GM08714 (cell line): ENCODE measurements around the gene POU4F1.
"Not testable (repeated sequence)": the region's sequence is repeated elsewhere in the genome, so short reads cannot be mapped to it uniquely, and the experiment has no call there.

Source experiments
- H3K4me3 ChIP-seq: fragments of 200-500 bp; sonication (Bioruptor generic); 2 replicates; pipeline ENCODE4 v1.5.1; 2014; ENCODE audit warnings: mild to moderate bottlenecking, low read length, inconsistent platforms
- ZNF274 ChIP-seq: IDR thresholded peaks from 2 replicates; pipeline ENCODE4 v1.6.1; 2012; ENCODE audit warnings: mild to moderate bottlenecking, low read depth, low read length

POU4F1 gene, protein sequence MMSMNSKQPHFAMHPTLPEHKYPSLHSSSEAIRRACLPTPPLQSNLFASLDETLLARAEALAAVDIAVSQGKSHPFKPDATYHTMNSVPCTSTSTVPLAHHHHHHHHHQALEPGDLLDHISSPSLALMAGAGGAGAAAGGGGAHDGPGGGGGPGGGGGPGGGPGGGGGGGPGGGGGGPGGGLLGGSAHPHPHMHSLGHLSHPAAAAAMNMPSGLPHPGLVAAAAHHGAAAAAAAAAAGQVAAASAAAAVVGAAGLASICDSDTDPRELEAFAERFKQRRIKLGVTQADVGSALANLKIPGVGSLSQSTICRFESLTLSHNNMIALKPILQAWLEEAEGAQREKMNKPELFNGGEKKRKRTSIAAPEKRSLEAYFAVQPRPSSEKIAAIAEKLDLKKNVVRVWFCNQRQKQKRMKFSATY

DNA sequence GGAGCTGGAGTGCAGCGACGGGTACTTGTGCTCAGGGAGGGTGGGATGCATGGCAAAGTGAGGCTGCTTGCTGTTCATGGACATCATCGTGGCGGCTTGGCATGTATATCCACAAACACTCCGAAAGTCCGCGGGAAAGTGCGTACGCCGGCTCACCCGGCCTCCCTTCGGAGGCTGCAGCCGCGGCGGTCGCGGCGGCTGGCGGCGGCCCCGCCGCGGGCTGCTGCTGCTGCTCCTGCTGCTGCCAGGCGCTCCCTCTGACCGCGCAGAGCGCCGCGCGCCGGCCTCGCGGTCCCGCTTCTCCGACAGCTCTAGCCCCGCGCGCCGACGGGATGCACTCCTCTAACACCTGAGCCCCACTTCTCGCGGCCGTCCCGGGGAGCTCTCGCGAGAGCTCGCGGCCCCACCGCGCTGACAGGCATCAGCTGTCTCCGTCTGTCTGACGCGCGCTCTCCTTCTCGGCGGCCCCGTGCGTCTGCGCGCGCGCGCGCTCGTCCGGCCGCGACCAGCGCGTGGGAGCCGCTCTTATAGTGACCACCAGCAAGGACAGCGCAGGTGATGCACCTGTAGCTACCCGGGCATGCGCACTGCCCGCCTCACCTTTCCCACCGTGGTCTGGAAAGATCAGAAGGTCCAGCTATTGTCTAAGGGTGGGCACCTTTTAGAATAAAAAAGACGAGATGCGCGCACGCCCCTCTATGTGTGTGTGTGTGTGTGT lies at the start of gene POU4F1:
Gene POU4F1, minus strand, starts transcription at position 313 of the 718 bp plus-strand sequence. Its CDS starts 226 bp downstream, at position 87.
- TF ChIP-seq ZNF274: no peak
- H3K4me3 ChIP-seq: peak within 1 kb of the TSS; percentile 59

DNA sequence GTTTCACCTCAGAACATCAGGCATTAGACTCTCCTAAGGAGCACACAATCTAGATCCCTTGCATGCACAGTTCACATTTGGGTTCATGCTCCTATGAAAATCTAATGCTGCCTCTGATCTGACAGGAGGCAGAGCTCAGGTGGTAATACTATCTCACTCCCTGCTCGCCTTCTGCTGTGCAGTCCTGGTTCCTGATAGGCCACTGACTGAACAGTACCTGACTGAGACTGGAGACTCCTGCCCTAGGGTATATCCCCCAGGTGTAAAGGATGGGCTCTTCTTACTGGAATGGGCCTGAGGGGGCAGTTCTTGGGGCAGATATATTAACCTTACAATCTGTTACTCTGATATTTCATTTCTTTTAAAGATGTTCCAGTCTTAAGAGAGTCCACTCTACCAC lies 49.3 kb upstream of the POU4F1 start:
- no peak for TF ChIP-seq ZNF274
- H3K4me3 ChIP-seq: no peak overlapping the region

DNA sequence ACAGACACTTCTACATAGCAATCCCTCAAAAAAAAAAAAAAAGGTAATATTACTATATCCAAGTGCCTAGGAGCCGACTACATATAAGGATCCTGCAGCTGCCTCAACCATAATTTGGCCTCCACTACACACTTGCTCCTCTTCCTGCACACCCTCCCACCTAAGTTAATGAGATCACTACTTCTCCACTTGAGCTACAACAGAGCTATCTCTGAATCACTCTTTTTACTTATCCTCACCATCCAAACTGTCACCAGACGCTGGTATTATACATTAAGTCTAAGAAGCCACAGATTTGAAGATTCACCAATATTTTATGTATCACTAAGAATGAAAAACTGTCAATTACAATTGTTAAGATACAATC lies 47.3 kb upstream of the POU4F1 start:
- TF ChIP-seq ZNF274: no peak
- H3K4me3 ChIP-seq: no peak overlapping the region

DNA sequence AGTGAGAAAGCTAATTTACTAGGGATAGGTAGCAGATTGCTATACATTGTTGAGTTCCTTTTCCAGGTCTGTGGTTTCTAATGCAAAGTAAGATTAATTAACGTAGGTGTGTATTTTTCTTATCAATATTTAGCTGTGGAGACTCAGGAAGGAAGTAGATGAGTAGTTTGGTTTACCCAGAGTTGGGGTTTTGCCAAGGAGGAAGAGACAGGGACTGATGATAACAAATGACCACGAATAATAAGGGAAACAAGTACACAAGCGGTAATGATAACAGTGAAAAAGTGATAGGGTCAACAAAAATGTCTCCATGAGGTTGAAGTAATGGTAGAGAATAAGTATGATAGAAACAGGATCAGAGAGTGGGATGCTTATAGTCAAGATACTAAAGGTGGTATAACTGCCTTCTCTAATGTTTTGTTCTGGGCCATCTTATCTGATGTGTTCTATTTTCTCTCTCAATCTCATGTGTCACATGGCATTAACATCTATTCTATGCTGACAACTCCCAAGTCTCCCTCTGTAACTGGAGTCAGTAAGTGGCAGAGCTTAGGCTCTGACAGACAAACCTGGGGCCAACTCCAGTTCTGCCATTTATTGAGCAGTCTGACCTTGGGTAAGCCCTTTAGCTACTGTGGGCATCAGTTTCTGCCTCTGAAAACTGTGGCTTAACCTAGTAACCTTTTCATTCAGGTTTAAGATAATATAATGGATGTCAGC lies 46.8 kb upstream of the POU4F1 start:
- no peak for TF ChIP-seq ZNF274
- no peak overlapping the region for H3K4me3 ChIP-seq

DNA sequence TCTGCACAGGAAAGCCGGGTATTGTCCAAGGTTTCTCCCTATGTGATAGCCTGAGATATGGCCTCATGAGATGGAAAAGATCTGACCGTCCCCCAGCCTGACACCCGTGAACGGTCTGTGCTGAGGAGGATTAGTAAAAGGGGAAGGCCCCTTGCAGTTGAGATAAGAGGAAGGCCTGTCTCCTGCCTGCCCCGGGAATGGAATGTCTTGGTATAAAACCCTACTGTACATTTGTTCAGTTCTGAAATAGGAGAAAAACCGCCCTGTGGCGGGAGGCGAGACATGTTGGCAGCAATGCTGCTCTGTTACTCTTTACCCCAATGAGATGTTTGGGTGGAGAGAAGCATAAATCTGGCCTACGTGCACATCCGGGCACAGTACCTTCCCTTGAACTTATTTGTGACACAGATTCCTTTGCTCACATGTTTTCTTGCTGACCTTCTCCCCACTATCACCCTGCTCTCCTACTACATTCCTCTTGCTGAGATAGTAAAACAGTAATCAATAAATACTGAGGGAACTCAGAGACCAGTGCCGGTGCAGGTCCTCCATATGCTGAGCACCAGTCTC lies 43.8 kb upstream of the POU4F1 start:
- not testable (repeated sequence) for H3K4me3 ChIP-seq

DNA sequence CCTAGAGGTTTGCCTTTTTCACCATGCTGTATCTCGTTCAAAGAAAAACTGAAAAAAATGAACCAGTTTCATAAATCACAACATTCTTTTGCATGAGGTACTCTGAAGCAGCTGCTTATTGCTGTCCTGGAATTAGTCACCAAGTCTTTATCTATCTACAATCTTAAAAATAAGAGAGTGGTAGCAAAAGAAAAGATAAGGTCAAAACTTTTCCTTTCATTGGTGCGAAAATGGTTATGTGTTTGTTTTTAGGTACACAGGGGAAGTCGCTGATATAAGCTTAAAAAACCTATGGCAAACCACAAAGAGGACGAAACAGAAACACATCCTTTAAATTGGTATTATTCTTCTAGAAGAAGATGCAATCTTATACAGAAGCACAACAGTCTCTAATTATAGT lies 34.9 kb upstream of the POU4F1 start:
- no peak overlapping the region for H3K4me3 ChIP-seq
- no peak for TF ChIP-seq ZNF274

DNA sequence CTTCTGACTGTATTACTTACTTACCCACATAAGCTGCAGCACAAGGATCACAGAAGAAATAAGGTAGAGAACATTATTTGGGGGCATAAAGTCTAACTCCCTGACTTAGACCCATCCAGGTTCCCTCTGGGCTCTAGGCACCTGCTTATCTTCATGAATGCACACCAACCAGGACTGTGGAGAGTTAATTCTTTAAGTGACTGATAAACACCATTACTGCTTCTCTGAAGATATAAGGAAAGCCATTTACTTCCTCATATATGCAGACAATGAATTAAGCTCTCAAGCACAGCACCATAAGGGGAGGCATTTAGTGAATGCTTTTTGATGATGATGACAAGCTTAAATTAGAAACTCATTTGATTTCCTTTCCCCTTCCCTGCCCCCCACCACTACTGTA lies 33.1 kb upstream of the POU4F1 start:
- H3K4me3 ChIP-seq: no peak overlapping the region
- TF ChIP-seq ZNF274: no peak

DNA sequence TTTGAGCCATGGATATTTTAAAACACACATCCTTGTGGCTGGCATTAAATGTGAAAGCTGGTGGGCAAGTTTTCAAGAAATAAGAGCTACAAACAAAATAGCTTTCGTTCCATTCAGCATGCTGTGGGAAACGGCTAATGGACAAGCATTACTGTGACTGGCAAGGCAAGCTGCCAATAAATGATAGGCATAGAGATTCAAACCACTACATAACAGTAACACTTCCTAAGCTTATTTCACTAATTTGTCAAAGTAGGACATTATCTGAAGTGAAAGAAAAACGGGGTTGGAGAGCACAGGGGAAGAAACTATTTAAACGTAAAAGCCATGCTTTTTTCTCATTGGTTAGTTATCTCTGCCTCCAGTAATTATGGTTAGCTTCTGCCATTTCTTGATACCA lies 29.6 kb upstream of the POU4F1 start:
- H3K4me3 ChIP-seq: no peak overlapping the region
- TF ChIP-seq ZNF274: no peak

DNA sequence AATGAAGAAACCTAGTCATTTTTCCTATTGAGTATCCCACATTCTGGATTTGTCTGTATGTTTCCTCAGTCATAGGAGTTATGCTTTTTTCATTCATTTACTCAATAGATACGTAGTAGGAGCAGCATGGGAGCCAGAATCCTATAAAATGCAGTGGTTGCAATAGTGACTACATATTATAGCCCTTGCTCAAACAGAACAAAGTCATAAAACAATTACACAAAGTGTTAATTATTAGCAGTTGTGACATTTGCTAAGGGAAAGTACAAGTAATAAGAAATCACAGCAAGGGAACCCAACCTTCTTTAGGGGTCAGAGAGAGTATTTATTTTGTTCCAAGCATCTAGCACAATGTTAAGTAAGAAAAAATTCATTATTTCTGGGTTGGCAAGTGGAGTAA lies 27.7 kb upstream of the POU4F1 start:
- TF ChIP-seq ZNF274: no peak
- H3K4me3 ChIP-seq: no peak overlapping the region

DNA sequence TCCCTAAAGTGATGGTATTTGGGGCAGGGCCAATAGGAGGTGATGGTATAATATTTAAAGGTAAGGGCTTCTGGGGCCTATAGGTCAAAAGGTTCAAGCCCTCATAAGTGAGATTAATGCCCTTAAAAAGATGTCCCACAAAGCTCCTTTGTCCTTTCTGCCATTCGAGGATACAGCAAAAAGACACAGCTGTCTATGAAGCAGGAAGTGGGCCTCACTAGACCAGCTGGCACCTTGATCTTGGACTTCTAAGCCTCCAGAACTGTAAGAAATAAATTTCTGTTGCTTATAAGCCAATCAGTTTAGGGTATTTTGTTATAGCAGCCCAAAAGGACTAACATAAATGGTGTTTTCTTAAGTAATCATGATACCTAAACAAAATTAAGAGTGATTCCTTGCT lies 27.2 kb upstream of the POU4F1 start:
- no peak for TF ChIP-seq ZNF274
- H3K4me3 ChIP-seq: no peak overlapping the region

DNA sequence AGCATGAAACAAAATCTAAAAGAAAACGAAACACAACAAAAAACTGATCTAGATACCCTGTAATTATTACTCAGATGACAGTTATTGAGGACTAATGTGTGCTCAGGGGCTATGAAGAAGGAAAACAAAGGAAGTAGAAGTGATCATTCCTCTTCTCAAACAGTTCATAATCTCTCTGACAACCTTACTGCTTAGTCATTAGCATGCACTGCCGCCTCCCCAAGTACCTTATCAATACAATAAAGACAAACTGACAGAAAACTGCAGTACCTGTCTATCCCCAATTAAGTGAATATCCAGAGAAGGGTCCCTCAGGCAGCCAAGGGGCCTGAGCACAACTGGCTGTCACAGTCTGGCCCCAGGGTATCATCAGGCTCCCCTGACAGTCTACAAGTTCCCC lies 22.0 kb upstream of the POU4F1 start:
- no peak for TF ChIP-seq ZNF274
- H3K4me3 ChIP-seq: no peak overlapping the region

DNA sequence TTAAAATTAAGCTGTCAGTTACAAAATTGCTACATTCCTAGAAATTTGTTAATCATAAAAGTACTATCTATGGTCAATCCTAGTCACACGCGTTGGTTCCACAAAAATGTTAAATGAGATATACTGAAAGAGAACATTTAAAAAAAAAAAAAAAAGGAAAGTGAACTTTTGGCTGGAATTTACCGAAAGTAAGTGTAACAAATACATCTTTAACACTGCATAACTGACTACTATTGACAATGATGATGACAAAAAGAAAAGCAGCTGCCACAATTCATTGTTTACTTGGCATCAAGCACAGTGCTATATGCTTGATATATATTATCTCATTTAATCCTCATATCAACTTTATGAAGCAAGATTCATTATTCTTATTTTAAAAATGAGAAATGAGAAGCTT lies 19.8 kb upstream of the POU4F1 start:
- no peak for TF ChIP-seq ZNF274
- H3K4me3 ChIP-seq: no peak overlapping the region

DNA sequence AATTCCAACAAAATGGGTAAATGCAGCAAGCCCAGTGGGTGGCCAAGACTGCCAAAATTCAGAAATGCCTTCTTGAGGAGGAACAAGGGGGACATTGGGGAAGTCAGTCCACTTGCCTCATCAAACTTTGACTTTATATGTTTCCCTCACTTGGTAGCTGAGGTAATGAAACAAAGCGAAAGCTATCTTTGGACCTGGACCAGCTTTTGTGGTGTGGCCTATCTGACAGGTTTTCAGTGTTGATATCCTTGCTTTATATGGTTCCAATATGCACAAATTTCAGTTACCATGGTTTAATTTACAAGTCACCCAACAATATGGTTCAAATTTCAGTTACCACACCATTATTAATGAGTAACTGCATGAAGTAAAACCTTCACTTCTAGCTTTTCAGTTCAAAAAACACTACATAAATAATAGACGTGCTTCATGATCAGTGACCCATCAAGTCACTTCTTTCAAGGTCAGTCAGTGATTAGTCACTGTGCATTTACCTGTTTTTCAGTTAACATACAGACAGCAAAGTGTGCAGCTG lies 17.7 kb upstream of the POU4F1 start:
- no peak for TF ChIP-seq ZNF274
- no peak overlapping the region for H3K4me3 ChIP-seq

DNA sequence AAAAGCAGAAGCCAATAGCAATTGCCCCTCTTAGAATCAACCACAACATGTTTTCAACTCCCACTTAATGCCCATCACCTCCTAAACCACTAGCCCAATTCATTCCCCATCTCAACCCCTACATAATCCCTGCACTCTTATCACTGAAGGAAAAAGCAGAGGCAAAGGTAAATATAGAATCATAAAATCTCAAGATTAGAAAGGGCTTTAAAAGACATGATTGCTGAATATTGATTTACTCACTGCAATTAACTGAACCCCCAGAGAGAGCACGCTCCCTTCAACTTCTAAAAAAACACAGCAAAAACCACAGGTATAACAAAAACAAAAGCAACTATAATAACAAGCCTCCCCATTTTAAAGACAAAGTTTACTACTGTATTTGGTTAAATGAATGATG lies 15.1 kb upstream of the POU4F1 start:
- TF ChIP-seq ZNF274: no peak
- H3K4me3 ChIP-seq: no peak overlapping the region
